ENCODE measurements around the gene ASB3. TPM values are rescaled to one million over a fixed set of nuclear protein-coding genes. Genes with fewer than 3 reads are reported as not detected.

The ASB3 gene
- total RNA-seq, 2 donors from 2014 or later = 9.6 to 10.8 TPM

GRCh38 chr2:53629001-53629400, 157.8 kb downstream of the ASB3 start:
- intact Hi-C loops (cut with DNase I) = no loop called here
- DNase-seq (no peak), ATAC-seq (no peak)

DNA sequence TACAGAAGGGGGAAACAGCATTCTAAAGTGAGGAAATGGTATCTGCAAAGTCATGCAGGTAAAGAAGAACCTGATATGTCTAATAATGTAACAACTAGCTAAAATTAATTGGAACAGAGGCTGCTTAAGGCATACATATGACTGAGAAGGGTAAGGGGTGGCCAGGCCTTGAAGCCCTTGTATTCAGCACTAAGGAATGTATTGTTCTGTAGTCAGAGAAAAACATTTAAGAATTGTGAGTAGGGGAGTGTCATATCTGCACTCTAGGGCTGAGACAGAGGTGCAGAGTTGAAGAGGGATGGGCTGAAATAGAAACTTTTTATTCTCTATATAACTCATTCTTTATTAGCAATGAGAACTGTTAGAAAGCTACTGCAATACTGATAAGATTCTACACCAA, 164.6 kb downstream of the ASB3 start:
- intact Hi-C loops (cut with DNase I) = no loop called here
- DNase-seq (no peak), ATAC-seq (no peak)

- ATAC-seq = no peak
- intact Hi-C loops (cut with DNase I) = no loop called here
Measured at GRCh38 chr2:53620981-53621380, 165.8 kb downstream of the ASB3 start.

More at GRCh38 chr2:53620981-53621380, 165.8 kb downstream of the ASB3 start:
- no peak for DNase-seq

Other genes with a start within 250 kb of the ASB3 start
- 1 to 10 TPM; 3.2 to 3.3 TPM for gene CHAC2, start 19.1 kb downstream of the ASB3 start, total RNA-seq
- gene ERLEC1, start 91 bp upstream of the ASB3 start, total RNA-seq = 10 to 100 TPM; 34.5 to 41.8 TPM
- gene GPR75, start 73.0 kb upstream of the ASB3 start, total RNA-seq = 1 to 10 TPM; 1.3 to 1.6 TPM
- 10 to 100 TPM; 37.8 to 73.1 TPM for gene PSME4, start 184.0 kb upstream of the ASB3 start, total RNA-seq

Data from left cardiac atrium (tissue), 4 donors.